HG03457 (cell line): ENCODE measurements around the gene JUNB.

Experiments
- ATAC-seq: cut with Tn5 transposase; IDR thresholded peaks from one replicate; pipeline ENCODE4 v1.9.1; 2021; ENCODE audit warnings: moderate number of reproducible peaks; ENCODE audit not compliant: unreplicated experiment

The JUNB gene

DNA sequence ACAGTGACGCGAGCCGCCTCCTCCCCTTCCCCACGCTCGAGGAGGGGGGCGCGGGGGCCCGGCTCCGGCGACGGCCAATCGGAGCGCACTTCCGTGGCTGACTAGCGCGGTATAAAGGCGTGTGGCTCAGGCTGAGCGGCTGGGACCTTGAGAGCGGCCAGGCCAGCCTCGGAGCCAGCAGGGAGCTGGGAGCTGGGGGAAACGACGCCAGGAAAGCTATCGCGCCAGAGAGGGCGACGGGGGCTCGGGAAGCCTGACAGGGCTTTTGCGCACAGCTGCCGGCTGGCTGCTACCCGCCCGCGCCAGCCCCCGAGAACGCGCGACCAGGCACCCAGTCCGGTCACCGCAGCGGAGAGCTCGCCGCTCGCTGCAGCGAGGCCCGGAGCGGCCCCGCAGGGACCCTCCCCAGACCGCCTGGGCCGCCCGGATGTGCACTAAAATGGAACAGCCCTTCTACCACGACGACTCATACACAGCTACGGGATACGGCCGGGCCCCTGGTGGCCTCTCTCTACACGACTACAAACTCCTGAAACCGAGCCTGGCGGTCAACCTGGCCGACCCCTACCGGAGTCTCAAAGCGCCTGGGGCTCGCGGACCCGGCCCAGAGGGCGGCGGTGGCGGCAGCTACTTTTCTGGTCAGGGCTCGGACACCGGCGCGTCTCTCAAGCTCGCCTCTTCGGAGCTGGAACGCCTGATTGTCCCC, at the start of gene JUNB:
Gene JUNB, plus strand, starts transcription at position 142 of the 706 bp plus-strand sequence. Its CDS starts 286 bp downstream, at position 428.
- ATAC-seq, result peak; percentile 22

DNA sequence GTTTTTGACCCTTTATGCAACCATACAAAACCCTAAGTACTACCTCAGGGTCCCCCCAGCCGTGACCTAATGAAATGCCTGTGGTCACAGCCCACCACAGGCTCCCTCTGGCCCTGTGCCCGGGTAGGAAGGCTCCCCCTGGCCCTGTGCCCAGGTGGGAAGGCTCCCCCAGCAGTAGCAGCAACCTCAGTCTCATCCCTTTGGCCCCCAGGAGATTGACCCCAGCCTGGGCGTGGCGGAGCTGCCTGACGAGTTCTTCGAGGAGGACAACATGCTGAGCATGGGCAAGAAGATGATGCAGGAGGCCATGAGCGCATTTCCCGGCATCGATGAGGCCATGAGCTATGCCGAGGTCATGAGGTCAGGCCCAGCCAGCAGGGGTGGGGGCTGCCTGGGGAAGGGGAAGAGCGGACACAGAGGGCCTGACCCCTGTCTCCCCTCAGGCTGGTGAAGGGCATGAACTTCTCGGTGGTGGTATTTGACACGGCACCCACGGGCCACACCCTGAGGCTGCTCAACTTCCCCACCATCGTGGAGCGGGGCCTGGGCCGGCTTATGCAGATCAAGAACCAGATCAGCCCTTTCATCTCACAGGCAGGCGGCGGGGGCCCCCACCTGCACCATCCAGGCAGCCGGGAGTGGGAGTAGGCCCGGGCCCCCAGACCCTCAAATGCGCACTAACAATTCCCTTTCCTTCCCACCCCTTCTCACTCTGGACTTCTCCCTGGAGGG, 46.0 kb upstream of the JUNB start:
- no peak for ATAC-seq

DNA sequence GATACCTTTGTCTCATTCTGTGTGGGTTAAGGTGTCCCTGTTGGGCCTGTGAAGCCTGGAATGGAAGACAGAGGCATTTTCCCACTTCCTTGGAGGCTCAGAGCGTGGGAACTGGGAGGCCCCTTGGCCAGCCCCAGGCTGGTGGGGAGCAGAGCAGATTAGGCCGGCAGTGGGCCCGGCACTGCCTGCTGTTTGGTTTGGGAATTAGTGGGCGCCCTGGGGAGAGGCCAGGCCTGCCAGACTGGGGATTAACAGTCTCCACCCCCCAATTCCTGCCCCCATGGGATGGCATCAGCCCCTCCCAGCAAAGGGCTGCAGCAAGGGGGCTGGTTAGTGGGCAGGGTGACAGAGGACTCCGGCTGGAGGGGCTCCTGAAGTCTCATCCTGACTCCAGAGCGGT, 42.8 kb upstream of the JUNB start:
- no peak for ATAC-seq

DNA sequence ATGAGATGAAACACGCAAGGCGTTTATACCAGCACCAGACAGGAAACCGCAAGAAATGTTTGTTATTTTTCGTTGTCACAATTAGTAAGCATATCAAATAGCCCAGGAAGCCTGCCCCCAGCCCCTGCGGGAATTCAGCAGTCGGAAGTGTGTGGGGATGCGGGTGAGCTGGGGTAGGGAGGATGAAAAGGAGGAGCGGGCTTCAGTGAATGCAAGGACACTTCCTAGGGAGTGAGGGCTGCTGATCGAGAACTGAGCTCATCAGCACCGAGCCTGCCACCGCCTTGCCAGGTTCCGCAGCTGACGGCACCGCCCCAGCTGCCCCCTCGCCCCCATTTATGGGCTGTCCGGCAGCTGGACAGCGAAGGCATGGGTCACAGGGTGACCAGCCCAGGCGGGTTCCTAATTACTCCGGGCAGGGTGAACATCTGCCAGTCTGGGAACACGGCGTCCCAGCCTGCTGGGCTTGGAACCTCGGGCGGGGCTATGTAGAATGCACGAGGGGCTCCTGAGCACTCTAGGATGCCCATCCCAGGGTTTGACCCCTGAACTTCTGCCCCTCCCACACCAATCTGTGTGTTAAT, 41.3 kb upstream of the JUNB start:
- ATAC-seq, result no peak

DNA sequence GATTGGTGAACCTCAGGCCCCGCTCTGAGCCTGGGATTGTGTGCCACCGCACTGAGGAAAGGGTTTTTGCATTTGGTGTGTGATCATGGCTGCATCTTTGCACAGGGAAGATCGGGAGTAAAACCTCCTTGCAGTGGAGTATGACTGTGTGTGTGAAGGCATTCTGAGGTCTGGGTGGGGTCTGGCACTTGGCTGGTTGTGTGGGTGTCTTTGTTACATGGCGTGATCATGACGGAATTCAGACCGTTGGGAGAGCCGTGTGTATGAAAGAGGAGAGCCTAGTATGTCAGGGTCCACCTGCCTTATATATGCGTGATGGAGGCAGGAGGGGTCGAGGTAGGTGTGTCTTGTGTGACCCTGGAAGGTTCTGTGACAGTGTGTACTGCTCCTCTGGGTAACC, 40.4 kb upstream of the JUNB start:
- ATAC-seq, result no peak

DNA sequence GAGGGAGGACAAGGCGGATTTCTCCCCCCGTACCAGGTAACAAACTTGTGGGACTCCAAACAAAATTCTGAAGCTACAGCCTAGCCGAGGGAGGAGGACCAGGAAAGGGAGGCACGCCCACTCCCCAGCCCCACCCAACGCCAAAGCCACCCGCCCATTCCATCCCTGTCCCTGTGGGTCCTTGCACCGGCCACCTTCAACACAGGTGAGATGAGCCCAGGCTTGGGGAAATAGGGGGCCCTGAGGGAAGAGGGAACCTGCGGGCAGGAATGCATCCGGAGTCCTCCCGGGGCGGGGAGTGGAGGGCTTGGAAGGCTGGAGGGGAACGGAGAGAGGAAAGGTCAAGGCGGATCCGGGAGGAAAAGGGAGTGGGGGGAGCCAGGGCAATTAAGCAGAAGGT, 39.7 kb upstream of the JUNB start, which contains the start of gene BEST2:
Gene BEST2, plus strand, starts transcription at position 157 of the 400 bp plus-strand sequence. CDS start 802 bp downstream, outside the sequence.
- ATAC-seq, result no peak

DNA sequence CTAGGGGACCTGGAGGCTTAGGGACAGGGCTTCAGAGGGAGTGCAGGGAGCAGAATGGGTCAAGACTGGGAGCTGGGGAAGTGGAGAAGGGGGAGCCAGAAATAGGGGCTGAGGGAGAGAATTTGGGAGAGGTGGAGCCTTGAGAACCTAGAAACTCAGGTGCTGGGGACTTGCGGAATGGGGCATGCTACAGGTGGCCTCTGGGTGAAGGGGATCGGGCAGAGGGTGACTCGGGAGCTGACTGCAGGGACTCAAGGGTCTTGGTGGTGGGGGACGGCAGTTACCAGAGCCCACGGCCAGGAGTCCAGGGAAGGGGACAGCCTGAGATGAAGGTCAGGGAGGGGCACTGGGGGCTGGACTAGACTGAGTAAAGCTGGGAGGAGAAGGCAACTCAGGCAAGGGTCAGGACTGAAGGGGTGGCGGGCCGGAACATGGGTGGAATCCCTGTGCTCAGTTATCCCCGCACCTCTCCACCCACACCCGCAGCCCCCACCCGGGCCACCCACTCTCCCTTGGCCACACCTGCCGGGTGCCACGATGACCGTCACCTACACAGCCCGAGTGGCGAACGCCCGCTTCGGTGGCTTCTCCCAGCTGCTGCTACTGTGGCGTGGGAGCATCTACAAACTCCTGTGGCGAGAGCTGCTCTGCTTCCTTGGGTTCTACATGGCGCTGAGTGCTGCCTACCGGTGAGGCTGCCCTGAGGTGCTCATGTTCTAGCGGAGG, 39.1 kb upstream of the JUNB start:
- ATAC-seq, result no peak

DNA sequence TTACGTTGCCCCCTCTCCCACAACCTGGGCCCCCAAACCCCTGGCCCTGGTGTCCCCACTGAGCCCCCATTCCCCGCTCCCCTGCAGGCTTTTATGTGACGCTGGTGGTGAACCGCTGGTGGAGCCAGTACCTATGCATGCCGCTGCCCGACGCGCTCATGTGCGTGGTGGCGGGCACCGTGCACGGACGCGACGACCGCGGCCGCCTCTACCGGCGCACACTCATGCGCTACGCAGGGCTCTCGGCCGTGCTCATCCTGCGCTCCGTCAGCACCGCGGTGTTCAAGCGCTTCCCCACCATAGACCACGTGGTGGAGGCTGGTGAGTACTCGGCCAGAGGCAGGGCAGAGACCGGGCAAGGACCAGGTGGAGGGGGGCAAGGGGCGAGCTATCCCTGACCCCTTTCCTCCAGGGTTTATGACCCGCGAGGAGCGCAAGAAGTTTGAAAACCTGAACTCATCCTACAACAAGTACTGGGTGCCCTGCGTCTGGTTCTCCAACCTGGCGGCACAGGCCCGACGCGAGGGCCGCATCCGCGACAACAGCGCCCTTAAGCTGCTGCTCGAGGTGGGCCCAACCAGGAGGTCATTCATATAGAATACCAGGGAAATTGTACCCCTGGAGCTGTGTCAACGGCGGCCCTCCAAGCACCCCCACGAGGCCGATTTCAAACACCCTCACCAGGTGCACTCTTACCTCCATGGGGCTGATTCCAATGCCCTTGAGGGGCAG, 36.7 kb upstream of the JUNB start:
- ATAC-seq, result no peak

DNA sequence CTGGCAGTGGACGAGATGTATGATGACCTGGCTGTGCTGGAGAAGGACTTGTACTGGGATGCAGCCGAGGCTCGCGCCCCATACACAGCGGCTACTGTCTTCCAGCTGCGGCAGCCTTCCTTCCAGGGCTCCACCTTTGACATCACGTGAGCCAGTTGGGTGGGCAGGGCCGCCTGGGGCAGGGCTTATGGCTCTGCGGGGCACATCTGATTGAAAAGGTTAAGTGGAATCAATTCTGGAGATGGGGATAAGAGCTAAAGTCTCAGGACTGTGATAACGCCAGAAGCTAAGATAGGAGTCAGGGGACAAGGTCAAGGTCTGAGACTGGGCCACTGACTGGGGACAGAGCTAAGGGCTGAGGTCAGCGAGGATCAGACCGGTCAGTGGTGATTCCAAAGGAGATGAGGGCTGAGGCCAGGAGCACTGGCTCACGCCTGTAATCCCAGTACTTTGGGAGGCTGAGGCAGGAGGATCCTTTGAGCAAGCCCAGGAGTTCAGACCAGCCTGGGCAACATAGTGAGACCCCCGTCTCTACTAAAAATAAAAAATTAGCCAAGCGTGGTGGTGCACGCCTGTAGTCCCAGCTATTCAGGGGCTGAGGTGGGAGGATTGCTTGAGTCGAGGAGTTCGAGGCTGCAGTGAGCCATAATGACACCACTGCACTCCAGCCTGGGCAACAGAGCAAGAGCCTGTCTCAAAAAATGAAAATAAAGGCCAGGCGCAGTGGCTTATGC, 35.0 kb upstream of the JUNB start:
- no peak for ATAC-seq

DNA sequence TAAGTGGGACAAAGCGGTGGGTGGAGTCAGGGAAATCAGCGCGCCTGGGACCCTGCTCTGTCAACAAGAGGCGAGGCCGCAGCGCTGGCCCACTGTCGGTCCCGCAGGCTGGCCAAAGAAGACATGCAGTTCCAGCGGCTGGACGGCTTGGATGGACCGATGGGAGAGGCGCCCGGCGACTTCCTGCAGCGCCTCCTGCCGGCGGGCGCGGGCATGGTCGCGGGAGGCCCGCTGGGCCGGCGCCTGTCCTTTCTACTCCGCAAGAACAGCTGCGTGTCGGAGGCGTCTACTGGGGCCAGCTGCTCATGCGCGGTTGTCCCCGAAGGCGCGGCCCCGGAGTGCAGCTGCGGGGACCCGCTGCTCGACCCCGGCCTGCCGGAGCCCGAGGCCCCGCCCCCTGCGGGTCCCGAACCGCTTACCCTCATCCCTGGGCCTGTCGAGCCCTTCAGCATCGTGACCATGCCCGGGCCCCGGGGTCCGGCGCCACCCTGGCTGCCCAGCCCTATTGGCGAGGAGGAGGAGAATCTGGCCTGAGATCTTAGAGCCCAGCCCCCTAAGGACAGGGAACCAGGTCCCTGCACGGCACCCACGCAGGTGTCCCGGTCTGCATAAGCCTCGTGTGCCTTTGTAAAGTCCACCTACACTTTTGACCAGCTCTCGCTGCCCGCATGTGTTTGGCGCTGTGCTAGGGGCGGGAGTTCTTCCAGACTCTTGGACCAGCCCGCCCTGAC, 33.6 kb upstream of the JUNB start:
- no peak for ATAC-seq

DNA sequence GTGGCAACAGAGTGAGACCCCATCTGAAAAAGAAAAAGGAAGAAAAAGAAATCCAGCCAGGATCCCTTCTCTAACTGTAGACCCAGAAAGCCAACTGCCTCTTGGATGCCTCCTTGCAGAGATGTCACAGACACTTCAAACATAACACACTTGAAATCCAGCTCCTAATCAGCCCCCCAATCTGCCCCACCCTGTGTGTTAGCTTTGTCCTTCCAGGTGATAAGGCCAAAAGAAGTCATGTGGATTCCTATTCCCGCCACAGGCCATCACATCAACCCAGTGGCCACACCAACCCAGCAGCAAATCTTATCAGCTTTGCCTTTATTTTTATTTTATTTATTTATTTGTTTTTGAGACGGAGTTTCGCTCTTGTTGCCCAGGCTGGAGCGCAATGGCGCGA, 31.6 kb upstream of the JUNB start:
- no peak for ATAC-seq

DNA sequence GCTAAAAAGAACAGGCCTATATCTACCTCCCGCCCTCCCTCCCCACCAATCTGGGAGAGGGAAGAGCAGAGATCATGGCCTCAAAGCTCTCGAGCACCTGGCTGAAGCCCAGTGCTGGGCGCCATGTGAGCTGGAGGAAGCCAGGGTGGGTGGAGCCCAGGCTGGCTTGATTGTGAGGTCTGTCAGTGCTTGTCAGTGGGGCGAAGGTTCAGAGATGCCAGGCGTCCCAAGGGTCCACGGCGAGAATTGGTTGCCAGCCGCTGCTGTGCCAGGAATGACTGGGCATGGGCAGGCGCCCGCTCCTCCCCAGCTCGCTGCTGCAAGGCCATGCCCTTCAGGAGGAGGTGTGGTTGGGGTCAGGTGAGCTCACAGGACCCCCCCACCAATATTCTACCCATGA, 28.2 kb upstream of the JUNB start:
- no peak for ATAC-seq

DNA sequence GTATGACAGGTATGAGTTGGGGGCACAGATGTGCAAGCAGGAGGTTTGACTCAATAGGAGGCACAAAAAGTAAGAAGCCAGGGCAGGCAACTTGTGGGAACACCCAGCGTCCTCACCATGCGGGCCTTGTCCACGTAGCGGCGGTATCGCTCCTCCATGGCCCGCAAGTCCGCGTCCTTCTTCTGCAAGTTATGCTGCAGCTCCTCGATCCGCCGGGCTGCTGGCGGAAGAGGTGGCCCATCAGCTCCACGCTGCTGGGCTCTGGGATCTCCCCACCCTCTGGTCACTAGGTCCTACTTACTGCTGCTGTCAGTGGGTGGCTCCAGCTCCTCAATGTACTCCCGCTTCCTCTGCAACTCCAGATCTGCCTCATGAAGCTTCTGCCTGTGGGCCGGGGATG, 26.6 kb upstream of the JUNB start:
- ATAC-seq, result no peak

DNA sequence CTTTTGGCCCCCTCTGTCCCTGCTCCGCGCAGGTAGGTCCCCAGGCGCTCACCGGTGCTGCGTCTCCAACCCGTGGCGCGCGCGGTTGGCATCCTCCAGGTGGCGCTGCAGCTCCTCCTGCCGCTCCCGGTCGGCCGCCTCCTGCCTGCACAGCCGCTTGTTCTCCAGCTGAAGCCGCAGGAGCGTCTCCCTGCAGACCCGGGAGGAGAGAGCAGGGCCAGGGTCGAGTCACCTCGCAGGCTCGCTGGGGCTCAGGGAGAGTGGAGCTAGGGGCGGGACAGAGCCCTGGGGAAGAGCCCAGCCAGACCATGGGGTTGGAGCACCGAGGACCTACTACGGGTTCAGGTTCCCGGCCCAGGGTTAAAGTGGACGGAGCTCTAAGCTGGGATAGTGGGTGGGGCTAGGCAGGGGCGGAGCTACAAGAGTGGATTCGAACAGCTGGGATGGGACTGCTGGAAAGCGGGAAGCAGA, 25.2 kb upstream of the JUNB start:
- no peak for ATAC-seq

DNA sequence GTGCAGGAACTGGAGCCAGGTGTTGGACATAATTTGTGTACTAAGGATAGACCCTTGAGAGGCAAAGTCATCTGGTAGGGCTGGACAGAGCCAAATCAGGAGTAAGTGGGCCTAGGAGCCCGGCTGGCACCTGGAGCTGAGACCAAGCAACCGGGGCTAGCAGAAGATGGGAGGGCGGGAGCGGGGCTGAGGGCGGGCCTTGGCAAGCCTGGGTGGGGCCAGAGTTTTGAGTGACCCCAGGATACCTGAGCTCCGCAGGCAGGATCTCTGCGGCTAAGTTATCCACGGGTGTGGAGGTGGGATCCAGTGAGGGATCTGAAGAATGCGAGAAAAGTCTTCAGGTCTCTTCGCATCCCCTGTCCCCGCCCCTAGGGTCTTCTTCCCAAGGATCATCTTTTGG, 24.1 kb upstream of the JUNB start:
- ATAC-seq, result no peak

DNA sequence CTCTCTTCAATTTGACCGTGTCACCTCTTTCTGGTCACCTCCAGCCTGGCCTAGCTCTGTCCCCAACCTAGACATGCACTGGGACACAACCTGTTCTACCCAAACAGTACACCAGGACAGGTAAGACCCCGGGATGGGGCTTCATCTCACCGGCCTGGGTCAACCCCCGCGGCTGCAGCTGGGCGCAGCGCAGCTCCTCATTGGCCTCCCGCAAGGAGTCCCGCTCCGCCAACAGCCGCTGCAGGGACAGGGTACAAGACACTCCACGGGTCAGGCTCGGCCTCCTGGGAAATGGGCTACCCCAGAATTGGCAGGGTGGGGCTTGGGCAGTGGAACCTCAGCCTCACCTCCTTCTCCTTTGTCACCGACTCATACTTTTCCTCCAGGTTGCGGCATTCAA, 23.6 kb upstream of the JUNB start:
- ATAC-seq, result no peak

DNA sequence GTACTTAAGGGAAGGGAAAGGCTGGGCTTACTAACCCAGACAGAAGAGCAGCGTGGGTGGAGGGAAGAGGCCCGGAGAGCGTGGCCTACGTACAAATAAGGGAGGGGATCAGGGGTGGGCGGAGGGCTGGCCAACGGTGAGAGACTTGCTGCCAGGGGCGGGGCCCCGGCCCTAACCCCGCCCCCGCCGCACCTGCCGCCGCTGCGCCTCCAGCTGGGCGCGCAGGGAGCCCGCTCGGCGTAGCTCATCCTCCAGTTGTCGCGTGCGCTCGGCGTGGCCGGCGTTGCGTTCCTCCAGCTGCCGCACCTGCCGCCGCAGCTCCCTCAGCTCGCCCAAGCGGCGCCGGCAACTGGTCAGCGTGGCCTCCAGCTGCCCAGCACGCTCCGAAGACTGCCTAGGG, 21.6 kb upstream of the JUNB start:
- no peak for ATAC-seq

DNA sequence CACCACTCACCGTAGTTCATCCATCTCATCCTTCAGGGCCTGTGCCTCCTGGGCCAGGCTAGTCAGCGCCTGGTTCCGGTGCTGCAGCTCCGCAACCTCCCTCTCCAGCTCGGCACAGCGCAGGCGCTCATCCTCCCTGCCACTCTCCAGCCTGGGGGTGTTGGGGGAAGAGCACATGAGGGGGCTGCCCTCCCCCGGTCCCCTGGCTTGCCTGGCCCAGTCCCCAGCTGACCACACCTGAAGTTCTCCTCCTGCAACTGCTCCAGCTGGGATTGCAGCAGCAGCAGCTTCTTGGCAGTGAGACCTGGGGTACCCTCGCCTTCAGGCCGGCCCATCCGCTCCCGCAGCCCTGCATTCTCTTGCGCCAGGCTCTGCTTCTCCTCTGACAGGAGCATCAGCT, 20.4 kb upstream of the JUNB start:
- ATAC-seq, result no peak

DNA sequence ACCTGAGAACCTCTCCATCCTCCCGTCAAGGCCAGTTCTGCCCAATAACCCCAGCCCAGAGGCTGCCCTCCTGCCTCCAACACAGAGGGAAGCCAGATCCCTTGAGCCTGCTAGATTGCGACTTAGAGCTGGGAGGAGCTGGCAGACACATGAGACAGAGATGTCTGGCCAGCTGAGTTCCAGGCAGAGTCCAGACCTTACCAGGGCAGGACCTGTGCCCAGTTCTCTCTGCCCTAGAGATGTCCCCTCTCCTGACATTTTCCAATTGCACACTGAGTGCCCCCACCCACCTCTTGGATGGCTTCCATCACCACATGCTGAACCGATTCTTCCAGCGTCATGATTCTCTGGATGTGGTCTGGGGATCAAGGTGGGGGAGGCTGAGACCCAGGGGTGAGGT, 19.0 kb upstream of the JUNB start:
- no peak for ATAC-seq
